NCI-H2081 treated with DMSO at 0.1 percent for 48 hours (cell line): ENCODE results near the gene BFSP2.
A peak's percentile ranks its signal among the peaks of the same experiment; 100 is the strongest.
"Not testable (repeated sequence)": the region's sequence is repeated elsewhere in the genome, so short reads cannot be mapped to it uniquely, and the experiment has no call there.

Experiments
- DNase-seq: peaks from one replicate; lab custom pipeline; 2025; lab: John Stamatoyannopoulos, UW

BFSP2 gene

GRCh38 chr3:133457465-133458067, 57.7 kb downstream of the BFSP2 start:
- no peak for DNase-seq

- DNase-seq, result no peak
These were observed 59.5 kb downstream of the BFSP2 start for GRCh38 chr3:133459400-133459799.

GRCh38 chr3:133460809-133461208, 61.0 kb downstream of the BFSP2 start:
- DNase-seq, result no peak

GRCh38 chr3:133461291-133461690, 61.4 kb downstream of the BFSP2 start:
- no peak for DNase-seq

- DNase-seq, result no peak
These were observed 63.5 kb downstream of the BFSP2 start for GRCh38 chr3:133463347-133463860.

GRCh38 chr3:133464573-133464972, 64.7 kb downstream of the BFSP2 start:
- no peak for DNase-seq

DNA sequence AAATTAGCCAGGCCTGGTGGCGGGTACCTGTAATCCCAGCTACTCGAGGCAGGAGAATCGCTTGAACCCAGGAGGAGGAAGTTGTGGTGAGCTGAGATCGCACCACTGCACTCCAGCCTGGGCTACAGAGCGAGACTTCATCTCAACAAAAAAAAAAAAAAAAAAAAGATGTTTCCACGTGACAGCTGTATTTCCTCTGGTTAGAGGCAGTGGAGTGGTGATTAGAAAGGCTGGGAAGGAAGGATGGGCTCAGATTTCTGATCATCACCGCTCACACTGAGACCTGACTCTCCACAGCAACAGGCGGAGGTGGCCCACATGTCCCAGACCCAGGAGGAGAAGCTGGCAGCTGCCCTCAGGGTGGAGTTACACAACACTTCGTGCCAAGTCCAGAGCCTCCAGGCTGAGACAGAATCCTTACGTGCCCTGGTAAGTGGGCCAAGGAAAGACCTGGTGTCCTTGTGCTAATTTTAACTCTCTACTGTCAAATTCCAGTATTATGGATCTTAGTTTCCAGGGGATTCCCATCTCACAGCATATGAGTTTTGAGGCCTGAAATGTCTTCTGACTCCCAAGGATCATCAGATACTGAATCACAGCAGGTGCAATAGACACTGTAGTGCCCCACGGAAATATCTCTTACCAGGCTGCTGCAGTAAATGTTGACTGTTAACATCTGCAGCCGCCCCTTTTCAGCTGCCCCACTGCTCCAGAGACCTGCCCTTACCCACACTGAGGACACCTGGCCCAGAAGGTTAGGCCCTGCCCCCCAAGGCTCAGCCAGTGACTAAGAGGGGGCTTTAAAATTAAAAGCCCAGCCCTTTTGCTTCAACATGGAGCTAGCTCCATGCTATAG, 66.9 kb downstream of the BFSP2 start:
- no peak for DNase-seq

DNA sequence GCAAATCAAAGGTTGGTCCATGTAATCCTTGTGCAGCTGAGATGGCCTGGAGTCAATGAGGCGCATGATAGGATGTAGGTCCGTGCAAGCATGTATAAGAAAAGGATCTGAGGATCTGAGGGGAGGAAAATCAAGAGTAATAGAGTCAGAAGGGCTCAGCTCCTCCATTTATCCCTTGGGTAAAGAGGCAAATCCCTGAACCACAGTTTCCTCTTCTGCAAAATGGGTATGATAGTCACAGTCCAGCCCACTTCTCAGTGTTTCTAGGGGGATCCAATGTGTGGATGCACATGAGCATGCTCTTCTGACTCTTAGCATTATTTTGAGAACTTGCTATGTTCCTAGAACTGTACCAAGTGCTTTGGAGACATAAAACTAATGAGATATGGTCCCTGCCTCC, 67.9 kb downstream of the BFSP2 start:
- no peak for DNase-seq

DNA sequence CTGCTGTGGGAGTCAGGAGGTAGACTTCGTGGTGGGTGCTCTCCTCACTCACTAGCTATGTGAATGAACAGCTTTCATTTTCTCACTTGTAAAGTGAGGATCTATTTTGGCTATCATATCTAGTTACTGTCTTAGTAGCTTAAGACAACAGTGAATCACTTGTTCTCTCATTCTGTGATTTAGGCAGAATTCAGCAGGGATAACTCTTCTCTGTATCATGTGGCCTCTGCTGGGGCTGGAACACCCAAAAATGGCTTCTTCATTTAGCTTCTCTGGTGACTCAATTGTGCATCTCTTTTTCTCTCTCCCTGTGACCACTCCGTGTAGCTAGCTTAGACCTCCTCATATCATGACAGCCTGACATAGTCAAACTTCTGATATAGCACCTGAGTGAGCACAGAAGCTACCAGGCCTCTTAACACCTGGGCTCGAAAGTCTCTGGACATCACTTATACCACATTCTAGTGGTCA, 68.4 kb downstream of the BFSP2 start:
- DNase-seq, result no peak

DNA sequence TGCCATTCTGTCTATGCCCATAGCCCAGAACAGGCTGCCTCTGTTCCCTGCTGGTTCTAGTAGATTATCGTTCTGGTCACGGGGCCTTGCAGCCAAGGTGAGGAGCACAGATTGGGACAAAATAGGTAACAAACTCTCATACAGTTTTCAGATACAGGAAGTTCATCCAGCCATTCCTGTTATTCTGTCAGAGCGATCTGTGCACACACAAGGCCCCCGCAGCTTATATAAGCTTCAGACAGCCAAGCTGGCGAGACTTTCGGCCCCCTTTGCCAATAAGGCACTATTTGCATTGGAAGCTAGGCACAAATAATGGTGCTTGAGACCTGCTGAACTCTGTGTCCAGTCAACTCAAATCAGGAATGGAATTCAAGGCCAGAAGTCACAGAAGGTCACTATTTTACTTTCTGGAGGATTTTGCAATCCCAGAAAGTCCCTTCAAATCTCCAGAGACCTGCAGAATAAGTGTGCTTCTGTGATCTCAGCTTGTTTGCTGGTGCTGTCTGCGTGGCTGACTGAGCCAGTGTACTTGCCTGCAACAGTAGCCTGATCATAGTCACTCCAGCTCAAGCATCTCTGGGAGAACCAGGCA, 69.4 kb downstream of the BFSP2 start:
- DNase-seq, result no peak

GRCh38 chr3:133472242-133472641, 72.4 kb downstream of the BFSP2 start:
- DNase-seq, result no peak

GRCh38 chr3:133472889-133473288, 73.0 kb downstream of the BFSP2 start:
- DNase-seq, result no peak

GRCh38 chr3:133473472-133474191, 73.8 kb downstream of the BFSP2 start:
- not testable (repeated sequence) for DNase-seq

GRCh38 chr3:133474251-133474801, 74.5 kb downstream of the BFSP2 start:
- no peak for DNase-seq

DNA sequence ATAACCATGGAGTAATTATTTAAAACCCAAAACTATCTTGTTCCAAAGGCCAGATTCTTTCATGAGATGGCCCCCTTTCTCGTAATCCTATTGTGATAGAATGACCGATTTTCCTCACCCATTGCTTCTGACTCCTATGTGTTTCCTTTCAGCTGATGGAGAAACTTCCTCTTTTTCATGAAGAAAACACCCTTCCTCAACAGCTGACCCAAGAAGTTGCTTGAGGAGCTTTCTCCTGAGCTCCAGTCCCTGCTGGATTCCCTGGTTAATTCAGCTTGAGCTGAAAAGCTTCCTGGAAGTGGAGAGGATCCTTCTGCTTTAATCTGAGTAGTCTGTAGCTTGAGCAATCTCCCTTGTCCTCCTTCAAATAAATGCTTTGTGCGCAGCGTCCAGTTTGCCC, 75.0 kb downstream of the BFSP2 start:
- no peak for DNase-seq

- no peak for DNase-seq
These were observed 75.6 kb downstream of the BFSP2 start for GRCh38 chr3:133475245-133476010.

- peak; percentile 92 for DNase-seq
These were observed 77.1 kb downstream of the BFSP2 start for GRCh38 chr3:133476971-133477375.

GRCh38 chr3:133477487-133477886, 77.6 kb downstream of the BFSP2 start:
- no peak for DNase-seq

GRCh38 chr3:133478624-133479023, 78.8 kb downstream of the BFSP2 start:
- DNase-seq, result no peak

DNA sequence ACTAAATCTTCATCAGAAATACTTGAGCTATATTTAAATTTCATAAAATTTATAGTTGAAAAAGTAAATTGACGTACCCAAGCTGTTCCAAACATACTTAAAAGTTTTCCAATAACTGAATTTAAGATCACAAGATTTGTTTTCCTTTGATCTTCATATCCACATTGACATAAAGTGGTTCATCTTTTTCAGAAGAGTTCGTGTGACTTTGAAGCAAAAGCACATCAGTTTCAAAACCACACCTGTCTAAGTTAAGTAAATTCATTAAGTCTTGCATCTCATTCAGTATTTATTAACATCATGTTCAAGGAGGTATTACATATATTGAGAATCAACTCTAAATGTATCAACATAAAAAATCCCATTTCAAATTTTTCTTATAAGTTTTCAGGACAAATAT, 79.5 kb downstream of the BFSP2 start:
- DNase-seq, result no peak
